ENCODE measurements around the gene C10orf53. TPM values are rescaled to one million over a fixed set of nuclear protein-coding genes. Genes with fewer than 3 reads are reported as not detected.

C10orf53 gene
- total RNA-seq, 2 experiments from 2014 or later = not detected

DNA sequence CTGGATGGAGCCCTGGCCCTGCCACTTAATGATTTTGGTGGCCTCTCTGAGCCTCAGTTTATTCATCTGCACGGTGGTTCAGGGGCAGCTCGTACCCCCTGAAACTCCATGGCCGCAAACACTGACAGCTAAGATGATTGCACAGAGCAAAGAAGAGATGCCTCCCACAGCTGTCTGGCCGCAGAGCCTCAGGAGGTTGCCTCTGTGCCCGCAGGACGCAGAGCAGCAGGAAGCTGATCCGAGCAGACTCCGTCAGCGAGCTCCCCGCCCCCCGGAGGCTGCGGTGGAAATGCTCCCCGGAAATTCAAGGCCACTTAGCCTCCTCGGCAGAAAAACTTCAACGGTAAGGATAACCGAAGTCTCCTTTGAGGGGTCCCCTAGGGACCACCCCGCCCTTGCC, 30.2 kb upstream of the C10orf53 start:
- TF ChIP-seq, protein P1, sequence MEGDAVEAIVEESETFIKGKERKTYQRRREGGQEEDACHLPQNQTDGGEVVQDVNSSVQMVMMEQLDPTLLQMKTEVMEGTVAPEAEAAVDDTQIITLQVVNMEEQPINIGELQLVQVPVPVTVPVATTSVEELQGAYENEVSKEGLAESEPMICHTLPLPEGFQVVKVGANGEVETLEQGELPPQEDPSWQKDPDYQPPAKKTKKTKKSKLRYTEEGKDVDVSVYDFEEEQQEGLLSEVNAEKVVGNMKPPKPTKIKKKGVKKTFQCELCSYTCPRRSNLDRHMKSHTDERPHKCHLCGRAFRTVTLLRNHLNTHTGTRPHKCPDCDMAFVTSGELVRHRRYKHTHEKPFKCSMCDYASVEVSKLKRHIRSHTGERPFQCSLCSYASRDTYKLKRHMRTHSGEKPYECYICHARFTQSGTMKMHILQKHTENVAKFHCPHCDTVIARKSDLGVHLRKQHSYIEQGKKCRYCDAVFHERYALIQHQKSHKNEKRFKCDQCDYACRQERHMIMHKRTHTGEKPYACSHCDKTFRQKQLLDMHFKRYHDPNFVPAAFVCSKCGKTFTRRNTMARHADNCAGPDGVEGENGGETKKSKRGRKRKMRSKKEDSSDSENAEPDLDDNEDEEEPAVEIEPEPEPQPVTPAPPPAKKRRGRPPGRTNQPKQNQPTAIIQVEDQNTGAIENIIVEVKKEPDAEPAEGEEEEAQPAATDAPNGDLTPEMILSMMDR (IDR thresholded peaks at IDR 0.05) = no peak
- peak in 1 of 14 experiments; percentile 5 for DNase-seq
- peaks cover 0 to 4% of the 10 kb centered on the region in 2 experiments for H3K27me3 ChIP-seq (ENCODE audit: control insufficient read depth in 1 of 2, insufficient read depth in 2 of 2, low read length in 2 of 2)
- H3K9me3 ChIP-seq (ENCODE audit: control insufficient read depth in 1 of 2, insufficient read depth in 1 of 2, low read length in 2 of 2) = peaks cover 0 to 6% of the 10 kb centered on the region in 2 experiments
- ATAC-seq (ENCODE audit: poor library complexity) = no peak
- no peak overlapping the region for H3K4me3 Mint-ChIP-seq
- no peak overlapping the region for H3K27ac Mint-ChIP-seq
- H3K4me1 Mint-ChIP-seq (ENCODE audit: low read depth) = no peaks in the 10 kb centered on the region
- peaks cover 4% of the 10 kb centered on the region for H3K4me1 ChIP-seq (ENCODE audit: insufficient read depth, low read length)
- no peaks in the 10 kb centered on the region for H3K9me3 Mint-ChIP-seq
- H3K36me3 ChIP-seq (ENCODE audit: insufficient read depth, low read length) = no peaks in the 10 kb centered on the region
- intact Hi-C loops (cut with DNase I, micrococcal nuclease) = no loop called here
- ChIA-PET POLR2A (no interaction called here), CTCF (no interaction called here)
- no peak overlapping the region for H3K4me3 ChIP-seq (ENCODE audit: low read length)
- H3K27ac ChIP-seq (ENCODE audit: low read depth in 1 of 2, low read length in 2 of 2) = no peak overlapping the region
- peaks cover 22% of the 10 kb centered on the region for H3K27me3 Mint-ChIP-seq
- no peaks in the 10 kb centered on the region for H3K36me3 Mint-ChIP-seq (ENCODE audit: low read depth)

GRCh38 chr10:49649936-49650723, 29.3 kb upstream of the C10orf53 start:
- H3K27me3 Mint-ChIP-seq = peaks cover 16% of the 10 kb centered on the region

GRCh38 chr10:49650724-49651034, 28.8 kb upstream of the C10orf53 start:
- Histone ChIP-seq H3K4me3 (ENCODE audit: low read length) (no peak overlapping the region), H3K9me3 (ENCODE audit: control insufficient read depth in 1 of 2, insufficient read depth in 1 of 2, low read length in 2 of 2) (peaks cover 0 to 6% of the 10 kb centered on the region in 2 experiments), H3K27me3 (ENCODE audit: control insufficient read depth in 1 of 2, insufficient read depth in 2 of 2, low read length in 2 of 2) (peaks cover 2 to 4% of the 10 kb centered on the region in 2 experiments), H3K36me3 (ENCODE audit: insufficient read depth, low read length) (no peaks in the 10 kb centered on the region), H3K4me1 (ENCODE audit: insufficient read depth, low read length) (peaks cover 4% of the 10 kb centered on the region), H3K27ac (ENCODE audit: low read depth in 1 of 2, low read length in 2 of 2) (no peak overlapping the region)
- Mint-ChIP-seq H3K4me3 (no peak overlapping the region), H3K27me3 (peaks cover 12% of the 10 kb centered on the region), H3K9me3 (no peaks in the 10 kb centered on the region), H3K4me1 (ENCODE audit: low read depth) (no peaks in the 10 kb centered on the region), H3K27ac (no peak overlapping the region), H3K36me3 (ENCODE audit: low read depth) (no peaks in the 10 kb centered on the region)
- intact Hi-C loops (cut with DNase I, micrococcal nuclease) = no loop called here
- ChIA-PET POLR2A (no interaction called here), CTCF (no interaction called here)
- no peak for ATAC-seq (ENCODE audit: poor library complexity)
- no peak for DNase-seq
- TF ChIP-seq, protein P1 (IDR thresholded peaks at IDR 0.05) = no peak

More at GRCh38 chr10:49649936-49650723, 29.3 kb upstream of the C10orf53 start:
- peaks cover under 1 to 4% of the 10 kb centered on the region in 2 experiments for H3K27me3 ChIP-seq (ENCODE audit: control insufficient read depth in 1 of 2, insufficient read depth in 2 of 2, low read length in 2 of 2)
- CTCF ChIA-PET = no interaction called here
- ATAC-seq (ENCODE audit: poor library complexity) = no peak
- H3K4me1 Mint-ChIP-seq (ENCODE audit: low read depth) = no peaks in the 10 kb centered on the region
- POLR2A ChIA-PET = no interaction called here
- no peaks in the 10 kb centered on the region for H3K9me3 Mint-ChIP-seq
- no peaks in the 10 kb centered on the region for H3K36me3 Mint-ChIP-seq (ENCODE audit: low read depth)
- no peak overlapping the region for H3K4me3 ChIP-seq (ENCODE audit: low read length)
- intact Hi-C loops (cut with DNase I, micrococcal nuclease) = no loop called here
- no peak overlapping the region for H3K27ac ChIP-seq (ENCODE audit: low read depth in 1 of 2, low read length in 2 of 2)
- TF ChIP-seq, protein P1 (IDR thresholded peaks at IDR 0.05) = no peak
- H3K4me3 Mint-ChIP-seq = no peak overlapping the region
- H3K4me1 ChIP-seq (ENCODE audit: insufficient read depth, low read length) = peaks cover 4% of the 10 kb centered on the region
- DNase-seq = no peak
- peaks cover 0 to 6% of the 10 kb centered on the region in 2 experiments for H3K9me3 ChIP-seq (ENCODE audit: control insufficient read depth in 1 of 2, insufficient read depth in 1 of 2, low read length in 2 of 2)
- no peaks in the 10 kb centered on the region for H3K36me3 ChIP-seq (ENCODE audit: insufficient read depth, low read length)
- no peak overlapping the region for H3K27ac Mint-ChIP-seq
